ENCODE data around the gene TCF21.
A peak's percentile ranks its signal among the peaks of the same experiment; 100 is the strongest.
"Not testable (repeated sequence)": the region's sequence is repeated elsewhere in the genome, so short reads cannot be mapped to it uniquely, and the experiment has no call there.

Gene TCF21

GRCh38 chr6:133890711-133891148 is 1.8 kb downstream of the TCF21 start:
- no peak for DNase-seq

- peak; percentile 8 for DNase-seq
Observed at GRCh38 chr6:133891149-133891926, 2.4 kb downstream of the TCF21 start.

GRCh38 chr6:133891927-133892812 is 3.3 kb downstream of the TCF21 start:
- no peak for DNase-seq

GRCh38 chr6:133892813-133893691 is 4.1 kb downstream of the TCF21 start:
- no peak for DNase-seq

- DNase-seq = no peak
Observed at GRCh38 chr6:133893946-133894345, 5.0 kb downstream of the TCF21 start.

GRCh38 chr6:133894369-133894768 is 5.5 kb downstream of the TCF21 start:
- no peak for DNase-seq

GRCh38 chr6:133894795-133895358 is 6.0 kb downstream of the TCF21 start:
- DNase-seq = no peak

GRCh38 chr6:133895573-133896343 is 6.8 kb downstream of the TCF21 start:
- no peak for DNase-seq

- DNase-seq = no peak
Observed at GRCh38 chr6:133896344-133896721, 7.4 kb downstream of the TCF21 start.

GRCh38 chr6:133898263-133898662 is 9.3 kb downstream of the TCF21 start:
- no peak for DNase-seq

GRCh38 chr6:133899556-133899955 is 10.6 kb downstream of the TCF21 start:
- DNase-seq = no peak

GRCh38 chr6:133903855-133904254 is 14.9 kb downstream of the TCF21 start:
- no peak for DNase-seq

- no peak for DNase-seq
Observed at GRCh38 chr6:133906050-133906449, 17.1 kb downstream of the TCF21 start.

GRCh38 chr6:133916650-133917151 is 27.8 kb downstream of the TCF21 start:
- peak; percentile 79 for DNase-seq

GRCh38 chr6:133917781-133918180 is 28.9 kb downstream of the TCF21 start:
- DNase-seq = no peak

GRCh38 chr6:133918208-133918930 is 29.5 kb downstream of the TCF21 start:
- DNase-seq = no peak

- DNase-seq = no peak
Observed at GRCh38 chr6:133919362-133919761, 30.4 kb downstream of the TCF21 start.

- peak; percentile 76 for DNase-seq
Observed at GRCh38 chr6:133921249-133921859, 32.4 kb downstream of the TCF21 start.

- DNase-seq = peak; percentile 65
Observed at GRCh38 chr6:133923938-133924593, 35.2 kb downstream of the TCF21 start.

- not testable (repeated sequence) for DNase-seq
Observed at GRCh38 chr6:133931221-133931620, 42.3 kb downstream of the TCF21 start.
